OCI-LY7 (cell line): Measurements from ENCODE around the gene ANKH.

Experiments used
- EZH2phosphoT487 ChIP-seq: fragments of 200-600 bp; sonication (generic); IDR thresholded peaks from 2 replicates; pipeline ENCODE4 v1.6.1; 2018; ENCODE audit warnings: low read depth, borderline replicate concordance, mild to moderate bottlenecking, mixed run types, antibody characterized with exemption, low read length, moderate library complexity, mixed read lengths
- TF ChIP-seq, protein P1 (sequence below): fragments of 200-600 bp; sonication (generic); conservative IDR thresholded peaks from 2 replicates; pipeline ENCODE4 v1.5.1; 2014; ENCODE audit warnings: mild to moderate bottlenecking, antibody characterized with exemption, low read length, moderate library complexity, mixed read lengths

DNA sequence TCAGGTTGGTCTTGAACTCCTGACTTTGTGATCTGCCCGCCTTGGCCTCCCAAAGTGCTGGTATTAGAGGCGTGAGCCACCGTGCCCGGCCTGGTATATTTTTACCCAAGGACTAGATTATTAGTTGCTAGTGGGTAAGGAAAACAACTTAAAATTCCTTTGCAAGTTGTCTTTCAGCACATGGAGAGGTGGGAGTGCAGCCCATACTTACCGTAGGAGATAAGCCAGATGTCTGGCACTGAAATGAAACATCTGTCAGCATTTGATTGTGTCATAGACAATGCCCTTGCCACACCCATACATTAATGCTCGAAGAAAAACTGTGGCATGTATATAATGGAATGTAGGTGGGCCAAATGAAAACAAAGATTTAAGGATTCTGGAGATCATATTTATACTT, 36.6 kb upstream of the ANKH start:
- TF ChIP-seq, protein P1, sequence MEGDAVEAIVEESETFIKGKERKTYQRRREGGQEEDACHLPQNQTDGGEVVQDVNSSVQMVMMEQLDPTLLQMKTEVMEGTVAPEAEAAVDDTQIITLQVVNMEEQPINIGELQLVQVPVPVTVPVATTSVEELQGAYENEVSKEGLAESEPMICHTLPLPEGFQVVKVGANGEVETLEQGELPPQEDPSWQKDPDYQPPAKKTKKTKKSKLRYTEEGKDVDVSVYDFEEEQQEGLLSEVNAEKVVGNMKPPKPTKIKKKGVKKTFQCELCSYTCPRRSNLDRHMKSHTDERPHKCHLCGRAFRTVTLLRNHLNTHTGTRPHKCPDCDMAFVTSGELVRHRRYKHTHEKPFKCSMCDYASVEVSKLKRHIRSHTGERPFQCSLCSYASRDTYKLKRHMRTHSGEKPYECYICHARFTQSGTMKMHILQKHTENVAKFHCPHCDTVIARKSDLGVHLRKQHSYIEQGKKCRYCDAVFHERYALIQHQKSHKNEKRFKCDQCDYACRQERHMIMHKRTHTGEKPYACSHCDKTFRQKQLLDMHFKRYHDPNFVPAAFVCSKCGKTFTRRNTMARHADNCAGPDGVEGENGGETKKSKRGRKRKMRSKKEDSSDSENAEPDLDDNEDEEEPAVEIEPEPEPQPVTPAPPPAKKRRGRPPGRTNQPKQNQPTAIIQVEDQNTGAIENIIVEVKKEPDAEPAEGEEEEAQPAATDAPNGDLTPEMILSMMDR: no peak
- no peak for TF ChIP-seq EZH2phosphoT487
